ENCODE data around the gene MFNG. TPM values are rescaled to one million over a fixed set of nuclear protein-coding genes. Genes with fewer than 3 reads are reported as not detected.
"Not testable (repeated sequence)": the region's sequence is repeated elsewhere in the genome, so short reads cannot be mapped to it uniquely, and the experiment has no call there.

The MFNG gene
- total RNA-seq (2014; rRNA removed; shearing (Covaris generic)) = 0.08 TPM in 1 of 2 replicates, not detected in the other

GRCh38 chr22:37486224-37486845, at the start of gene MFNG:
TSS of gene MFNG (minus strand) at chr22:37486384. CDS start at chr22:37486177, 207 bp downstream.
- DNase-seq (ENCODE audit: low spot score) = no peak

GRCh38 chr22:37535159-37535558, 49.0 kb upstream of the MFNG start:
- DNase-seq (ENCODE audit: low spot score) = no peak

- no peak for DNase-seq (ENCODE audit: low spot score)
Observed at GRCh38 chr22:37534445-37534844, 48.3 kb upstream of the MFNG start.

GRCh38 chr22:37533995-37534394, 47.8 kb upstream of the MFNG start:
- DNase-seq (ENCODE audit: low spot score) = peak; percentile 60

- DNase-seq (ENCODE audit: low spot score) = no peak
Observed at GRCh38 chr22:37529652-37530345, 43.6 kb upstream of the MFNG start.

- DNase-seq (ENCODE audit: low spot score) = not testable (repeated sequence)
Observed at GRCh38 chr22:37527952-37528351, 41.8 kb upstream of the MFNG start.

- not testable (repeated sequence) for DNase-seq (ENCODE audit: low spot score)
Observed at GRCh38 chr22:37527081-37527752, 41.0 kb upstream of the MFNG start.

GRCh38 chr22:37526376-37526775, 40.2 kb upstream of the MFNG start:
- no peak for DNase-seq (ENCODE audit: low spot score)

GRCh38 chr22:37525746-37526350, 39.7 kb upstream of the MFNG start:
- DNase-seq (ENCODE audit: low spot score) = no peak

- peak; percentile 43 for DNase-seq (ENCODE audit: low spot score)
Observed at GRCh38 chr22:37525073-37525745, 39.0 kb upstream of the MFNG start.

GRCh38 chr22:37522482-37522881, 36.3 kb upstream of the MFNG start:
- no peak for DNase-seq (ENCODE audit: low spot score)

- no peak for DNase-seq (ENCODE audit: low spot score)
Observed at GRCh38 chr22:37521236-37521739, 35.1 kb upstream of the MFNG start.

GRCh38 chr22:37520776-37521191, 34.6 kb upstream of the MFNG start:
- DNase-seq (ENCODE audit: low spot score) = no peak

GRCh38 chr22:37519268-37520195, 33.3 kb upstream of the MFNG start, which contains the start of gene CARD10:
TSS of gene CARD10 (minus strand) at chr22:37519415. CDS start at chr22:37519200, 215 bp downstream.
- no peak for DNase-seq (ENCODE audit: low spot score)

GRCh38 chr22:37518509-37519267, 32.5 kb upstream of the MFNG start:
- DNase-seq (ENCODE audit: low spot score) = no peak

- no peak for DNase-seq (ENCODE audit: low spot score)
Observed at GRCh38 chr22:37517826-37518450, 31.8 kb upstream of the MFNG start.

- DNase-seq (ENCODE audit: low spot score) = no peak
Observed at GRCh38 chr22:37516456-37516855, 30.3 kb upstream of the MFNG start.

GRCh38 chr22:37515901-37516300, 29.7 kb upstream of the MFNG start:
- DNase-seq (ENCODE audit: low spot score) = no peak

GRCh38 chr22:37514526-37515051, 28.4 kb upstream of the MFNG start:
- DNase-seq (ENCODE audit: low spot score) = no peak
